DMS 273 (cell line): ENCODE results near the gene OR13A1.
"Not testable (repeated sequence)": the region's sequence is repeated elsewhere in the genome, so short reads cannot be mapped to it uniquely, and the experiment has no call there.

ENCODE experiments used
- DNase-seq: peaks from one replicate; lab custom pipeline; 2025; ENCODE audit not compliant: unreplicated experiment; lab: John Stamatoyannopoulos, UW

Gene OR13A1

GRCh38 chr10:45315508-45315907 is at the start of gene OR13A1:
Gene OR13A1 (minus strand): TSS chr10:45315608. CDS start chr10:45304422, 11,186 bp downstream.
- no peak for DNase-seq

DNA sequence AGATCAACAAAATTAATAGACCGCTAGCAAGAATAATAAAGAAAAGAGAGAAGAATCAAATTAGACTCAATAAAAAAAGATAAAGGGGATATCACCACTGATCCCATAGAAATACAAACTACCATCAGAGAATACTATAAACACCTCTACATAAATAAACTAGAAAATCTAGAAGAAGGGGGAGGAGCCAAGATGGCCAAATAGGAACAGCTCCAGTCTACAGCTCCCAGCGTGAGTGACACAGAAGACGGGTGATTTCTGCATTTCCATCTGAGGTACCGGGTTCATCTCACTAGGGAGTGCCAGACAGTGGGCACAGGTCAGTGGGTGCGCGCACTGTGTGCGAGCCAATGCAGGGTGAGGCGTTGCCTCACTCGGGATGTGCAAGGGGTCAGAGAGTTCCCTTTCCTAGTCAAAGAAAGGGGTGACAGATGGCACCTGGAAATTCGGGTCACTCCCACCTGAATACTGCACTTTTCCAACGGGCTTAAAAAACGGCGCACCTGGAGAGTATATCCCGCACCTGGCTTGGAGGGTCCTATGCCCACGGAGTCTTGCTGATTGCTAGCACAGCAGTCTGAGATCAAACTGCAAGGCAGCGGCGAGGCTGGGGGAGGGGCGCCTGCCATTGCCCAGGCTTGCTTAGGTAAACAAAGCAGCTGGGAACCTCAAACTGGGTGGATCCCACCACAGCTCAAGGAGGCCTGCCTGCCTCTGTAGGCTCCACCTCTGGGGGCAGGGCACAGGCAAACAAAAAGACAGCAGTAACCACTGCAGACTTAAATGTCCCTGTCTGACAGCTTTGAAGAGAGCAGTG is 46.8 kb upstream of the OR13A1 start:
- DNase-seq = not testable (repeated sequence)

DNA sequence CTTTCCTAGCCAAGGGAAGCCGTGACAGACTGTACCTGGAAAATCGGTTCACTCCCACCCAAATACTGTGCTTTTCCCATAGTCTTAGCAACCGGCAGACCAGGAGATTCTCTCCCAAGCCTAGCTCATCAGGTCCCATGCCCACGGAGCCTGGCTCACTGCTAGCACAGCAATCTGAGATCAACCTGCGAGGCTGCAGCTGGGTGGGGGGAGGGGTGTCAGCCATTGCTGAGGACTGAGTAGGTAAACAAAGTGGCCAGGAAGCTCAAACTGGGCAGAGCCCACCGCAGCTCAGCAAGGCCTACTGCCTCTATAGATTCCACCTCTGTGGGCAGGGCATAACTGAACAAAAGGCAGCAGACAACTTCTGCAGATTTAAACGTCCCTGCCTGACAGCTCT is 43.6 kb upstream of the OR13A1 start:
- not testable (repeated sequence) for DNase-seq

GRCh38 chr10:45355494-45355893 is 40.1 kb upstream of the OR13A1 start:
- no peak for DNase-seq

DNA sequence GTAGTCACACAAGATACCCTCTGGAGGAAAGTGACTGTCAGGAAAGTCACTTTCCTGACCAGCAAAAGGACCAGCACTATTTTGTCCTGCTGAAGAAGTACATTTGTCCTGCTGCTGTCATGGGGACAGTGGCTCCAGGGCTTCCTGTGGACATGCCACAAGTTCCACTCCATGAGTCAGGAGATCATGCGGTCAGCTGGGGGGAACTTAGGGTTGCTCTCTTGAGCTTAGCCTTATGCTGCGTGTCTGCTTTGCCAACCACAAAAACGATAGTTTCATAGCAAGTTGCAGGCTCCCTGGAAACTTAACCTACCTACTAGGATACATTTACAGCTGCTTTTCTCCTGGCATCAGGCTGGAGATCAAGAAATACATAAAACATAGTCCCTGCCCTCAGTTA is 38.9 kb upstream of the OR13A1 start:
- DNase-seq = no peak

DNA sequence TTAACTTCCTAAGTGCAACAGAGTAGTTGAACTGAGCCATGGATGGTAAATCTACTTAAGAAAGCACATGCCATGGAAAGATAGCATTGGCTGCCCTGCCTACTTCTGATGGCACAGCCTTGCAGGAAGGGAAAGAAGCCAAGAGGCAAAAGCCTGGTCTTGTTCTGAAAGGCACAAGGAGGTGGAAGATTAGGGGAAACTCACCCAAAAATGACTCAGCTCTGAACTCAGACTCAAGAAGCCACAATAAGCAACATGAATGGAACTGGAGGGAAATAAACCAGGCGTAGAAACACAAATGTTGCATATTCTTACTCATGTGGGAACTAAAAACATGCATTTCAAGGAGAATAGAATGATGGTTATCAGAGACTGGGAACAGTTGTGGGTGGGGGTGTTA is 37.8 kb upstream of the OR13A1 start:
- DNase-seq = no peak

DNA sequence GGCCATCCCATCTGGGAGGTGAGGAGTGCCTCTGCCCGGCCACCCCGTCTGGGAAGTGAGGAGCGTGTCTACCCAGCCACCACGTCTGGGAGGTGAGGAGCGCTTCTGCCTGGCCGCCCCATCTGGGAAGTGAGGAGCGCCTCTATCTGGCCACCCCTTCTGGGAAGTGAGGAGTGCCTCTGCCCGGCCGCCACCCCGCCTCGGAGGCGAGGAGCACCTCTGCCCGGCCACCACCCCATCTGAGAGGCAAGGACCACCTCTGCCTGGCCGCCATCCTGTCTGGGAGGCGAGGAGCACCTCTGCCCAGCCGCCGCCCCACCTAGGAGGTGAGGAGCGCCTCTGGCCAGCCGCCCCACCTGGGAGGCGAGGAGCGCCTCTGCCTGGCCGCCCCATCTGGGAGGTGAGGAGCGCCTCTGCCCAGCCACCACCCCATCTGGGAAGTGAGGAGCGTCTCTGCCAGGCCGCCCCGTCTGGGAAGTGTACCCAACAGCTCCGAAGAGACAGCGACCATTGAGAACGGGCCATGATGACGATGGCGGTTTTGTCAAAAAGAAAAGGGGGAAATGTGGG is 32.9 kb upstream of the OR13A1 start:
- not testable (repeated sequence) for DNase-seq

DNA sequence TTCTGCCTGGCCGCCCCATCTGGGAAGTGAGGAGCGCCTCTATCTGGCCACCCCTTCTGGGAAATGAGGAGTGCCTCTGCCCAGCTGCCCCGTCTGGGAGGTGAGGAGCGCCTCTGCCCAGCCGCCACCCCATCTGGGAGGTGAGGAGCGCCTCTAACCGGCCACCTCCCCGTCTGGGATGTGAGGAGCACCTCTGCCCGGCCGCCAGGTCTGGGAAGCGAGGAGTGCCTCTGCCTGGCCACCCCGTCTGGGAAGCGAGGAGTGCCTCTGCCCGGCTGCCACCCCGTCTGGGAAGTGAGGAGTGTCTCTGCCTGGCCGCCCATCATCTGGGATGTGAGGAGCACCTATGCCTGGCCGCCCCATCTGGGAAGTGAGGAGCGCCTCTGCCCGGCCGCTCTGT is 32.1 kb upstream of the OR13A1 start:
- DNase-seq = not testable (repeated sequence)

DNA sequence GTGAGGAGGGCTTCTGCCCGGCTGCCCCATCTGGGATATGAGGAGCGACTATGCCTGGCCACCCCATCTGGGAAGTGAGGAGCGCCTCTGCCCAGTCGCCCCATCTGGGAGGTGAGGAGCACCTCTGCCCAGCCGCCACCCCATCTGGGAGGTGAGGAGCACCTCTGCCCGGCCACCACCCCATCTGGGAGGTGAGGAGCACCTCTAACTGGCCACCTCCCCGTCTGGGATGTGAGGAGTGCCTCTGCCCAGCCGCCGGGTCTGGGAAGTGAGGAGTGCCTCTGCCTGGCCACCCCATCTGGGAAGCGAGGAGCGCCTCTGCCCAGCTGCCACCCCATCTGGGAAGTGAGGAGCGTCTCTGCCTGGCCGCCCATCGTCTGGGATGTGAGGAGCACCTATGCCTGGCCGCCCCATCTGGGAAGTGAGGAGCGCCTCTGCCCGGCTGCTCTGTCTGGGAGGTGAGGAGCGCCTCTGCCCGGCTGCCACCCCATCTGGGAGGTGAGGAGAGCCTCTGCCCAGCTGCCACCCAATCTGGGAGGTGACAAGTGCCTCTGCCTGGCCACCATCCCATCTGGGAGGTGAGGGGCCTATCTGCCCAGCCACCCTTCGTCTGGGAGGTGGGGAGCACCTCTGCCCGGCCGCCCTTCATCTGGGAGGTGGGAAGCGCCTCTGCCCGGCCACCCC is 31.4 kb upstream of the OR13A1 start:
- not testable (repeated sequence) for DNase-seq

GRCh38 chr10:45340420-45340819 is 25.0 kb upstream of the OR13A1 start:
- not testable (repeated sequence) for DNase-seq

- no peak for DNase-seq
Observed at GRCh38 chr10:45339894-45340293, 24.5 kb upstream of the OR13A1 start.

DNA sequence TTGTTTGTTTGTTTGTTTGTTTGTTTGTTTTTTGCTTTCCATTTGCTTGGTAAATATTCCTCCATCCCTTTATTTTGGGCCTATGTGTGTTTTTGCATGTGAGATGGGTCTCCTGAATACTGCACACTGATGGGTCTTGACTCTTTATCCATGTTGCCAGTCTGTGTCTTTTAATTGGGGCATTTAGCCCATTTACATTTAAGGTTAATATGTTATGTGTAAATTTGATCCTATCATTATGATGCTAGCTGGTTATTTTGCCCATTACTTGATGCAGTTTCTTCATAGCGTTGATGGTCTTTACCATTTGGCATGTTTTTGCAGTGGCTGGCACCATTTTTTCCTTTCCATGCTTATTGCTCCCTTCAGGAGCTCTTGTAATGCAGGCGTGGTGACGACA is 16.4 kb upstream of the OR13A1 start:
- not testable (repeated sequence) for DNase-seq

DNA sequence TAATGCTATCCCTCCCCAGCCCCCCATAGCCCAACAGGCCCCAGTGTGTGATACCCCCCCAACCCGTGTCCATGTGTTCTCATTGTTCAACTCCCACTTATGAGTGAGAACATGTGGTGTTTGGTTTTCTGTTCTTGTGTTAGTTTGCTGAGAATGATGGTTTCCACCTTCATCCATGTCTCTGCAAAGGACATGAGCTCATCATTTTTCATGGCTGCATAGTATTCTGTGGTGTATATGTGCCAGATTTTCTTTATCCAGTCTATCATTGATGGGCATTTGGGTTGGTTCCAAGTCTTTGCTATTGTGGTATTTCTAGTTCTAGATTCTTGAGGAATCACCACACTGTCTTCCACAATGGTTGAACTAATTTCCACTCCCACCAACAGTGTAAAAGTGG is 11.5 kb upstream of the OR13A1 start:
- not testable (repeated sequence) for DNase-seq

DNA sequence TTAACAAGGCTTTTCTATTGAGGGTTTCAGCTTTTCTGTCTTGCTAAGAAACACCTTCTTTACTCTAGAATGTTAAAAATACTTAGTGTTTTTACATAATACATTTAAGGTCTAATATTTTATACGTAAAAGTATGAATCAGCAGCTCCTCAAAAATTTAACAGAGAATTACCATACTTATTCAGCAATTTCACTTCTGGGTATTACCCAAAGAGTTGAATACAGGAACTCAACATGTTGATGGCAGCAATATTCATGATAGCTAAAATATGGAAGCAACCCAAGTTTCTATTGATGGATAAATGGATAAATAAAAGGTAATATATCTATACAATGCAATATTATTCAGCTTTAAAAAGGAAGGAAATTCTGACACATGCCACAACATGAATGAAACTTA is 9.7 kb upstream of the OR13A1 start:
- no peak for DNase-seq

DNA sequence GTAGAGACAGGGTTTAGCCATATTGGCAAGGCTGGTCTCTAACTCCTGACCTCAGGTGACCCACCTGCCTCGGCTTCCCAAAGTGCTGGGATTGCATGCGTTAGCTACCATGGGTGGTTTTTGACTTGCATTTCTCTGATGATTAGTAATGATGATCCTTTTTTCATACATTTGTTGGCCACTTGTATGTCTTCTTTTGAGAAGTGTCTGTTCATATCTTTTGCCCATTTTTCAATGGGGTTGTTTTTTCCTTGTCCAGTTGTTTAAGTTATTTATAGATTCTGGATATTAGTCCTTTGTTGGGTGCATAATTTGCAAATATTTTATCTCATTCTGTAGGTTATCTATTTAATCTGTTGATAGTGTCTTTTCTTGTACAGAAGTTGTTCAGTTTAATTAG is 4.3 kb upstream of the OR13A1 start:
- DNase-seq = no peak

- DNase-seq = no peak
Observed at GRCh38 chr10:45313264-45313873, 2.0 kb downstream of the OR13A1 start.

- no peak for DNase-seq
Observed at GRCh38 chr10:45308707-45309106, 6.7 kb downstream of the OR13A1 start.

- DNase-seq = no peak
Observed at GRCh38 chr10:45302573-45302972, 12.8 kb downstream of the OR13A1 start.

DNA sequence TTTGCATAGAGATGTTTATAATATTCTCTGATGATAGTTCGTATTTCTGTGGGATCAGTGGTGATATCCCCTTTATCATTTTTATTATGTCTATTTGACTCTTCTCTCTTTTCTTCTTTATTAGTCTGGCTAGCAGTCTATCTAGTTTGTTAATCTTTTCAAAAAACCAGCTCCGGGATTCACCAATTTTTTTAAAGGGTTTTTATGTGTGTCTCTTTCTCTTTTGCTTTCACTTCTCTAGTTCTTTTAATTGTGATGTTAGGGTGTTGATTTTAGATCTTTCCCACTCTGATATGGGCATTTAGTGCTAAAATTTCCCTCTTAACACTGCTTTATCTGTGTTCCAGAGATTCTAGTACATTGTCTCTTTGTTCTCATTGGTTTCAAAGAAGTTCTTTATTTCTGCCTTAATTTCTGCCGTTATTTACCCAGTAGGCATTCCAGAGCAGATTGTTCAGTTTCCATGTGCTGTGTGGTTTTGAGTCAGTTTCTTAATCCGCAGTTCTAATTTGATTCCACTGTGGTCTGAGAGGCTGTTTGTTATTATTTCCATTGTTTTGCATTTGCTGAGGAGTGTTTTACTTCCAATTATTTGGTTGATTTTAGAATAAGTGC is 17.0 kb downstream of the OR13A1 start:
- not testable (repeated sequence) for DNase-seq

DNA sequence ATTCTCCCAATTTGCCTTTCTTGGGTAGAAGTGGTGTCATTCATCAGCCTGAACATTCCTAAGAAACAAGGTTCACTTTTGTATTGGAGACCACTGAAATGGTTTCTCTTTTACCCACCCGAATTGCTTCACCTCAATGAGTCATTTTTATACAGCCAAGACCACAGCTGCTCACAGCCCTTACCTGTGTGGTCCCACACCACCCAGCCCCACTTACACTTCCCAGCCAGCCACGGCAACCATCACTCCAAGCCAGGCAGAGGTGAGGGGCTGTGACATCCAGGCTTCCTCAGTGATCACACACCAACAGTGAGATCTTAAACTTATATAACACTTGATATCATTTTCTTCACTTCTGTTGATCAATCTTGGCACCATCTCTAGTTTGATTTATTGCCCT is 20.7 kb downstream of the OR13A1 start:
- DNase-seq = no peak

- DNase-seq = no peak
Observed at GRCh38 chr10:45286980-45287379, 28.4 kb downstream of the OR13A1 start.
